Karpas-422 (cell line): Measurements from ENCODE around the gene PFKFB4. TPM values are rescaled to one million over a fixed set of nuclear protein-coding genes. Genes with fewer than 3 reads are reported as not detected.

Experiments used
- DNase-seq: peaks from one replicate; pipeline ENCODE4 v3.0.0-alpha.2; 2015
- H2AFZ ChIP-seq: fragments of 200-600 bp; sonication (generic); 2 replicates; pipeline ENCODE4 v1.6.1; 2014; ENCODE audit warnings: antibody characterized with exemption, low read length, mixed read lengths
- H3K27ac ChIP-seq: fragments of 200-600 bp; sonication (generic); 2 replicates; pipeline ENCODE4 v1.5.1; 2014; ENCODE audit warnings: mild to moderate bottlenecking, low read length, moderate library complexity
- H3K27me3 ChIP-seq: fragments of 200-600 bp; sonication (generic); 2 replicates; pipeline ENCODE4 v1.6.1; 2014; ENCODE audit warnings: low read length, mixed read lengths
- H3K36me3 ChIP-seq: fragments of 200-600 bp; sonication (generic); 2 replicates; pipeline ENCODE4 v1.6.1; 2014; ENCODE audit warnings: low read length, mixed read lengths; ENCODE audit not compliant: insufficient read depth
- H3K4me1 ChIP-seq: fragments of 200-600 bp; sonication (generic); 2 replicates; pipeline ENCODE4 v1.6.1; 2014; ENCODE audit warnings: mild to moderate bottlenecking, low read length, mixed read lengths
- H3K4me2 ChIP-seq: fragments of 200-600 bp; sonication (generic); 2 replicates; pipeline ENCODE4 v1.6.1; 2014; ENCODE audit warnings: low read length, low read depth, mild to moderate bottlenecking; ENCODE audit not compliant: poor library complexity, severe bottlenecking
- H3K4me3 ChIP-seq: fragments of 200-600 bp; sonication (generic); 2 replicates; pipeline ENCODE4 v1.5.1; 2014; ENCODE audit warnings: mild to moderate bottlenecking, antibody characterized with exemption, low read length, mixed read lengths
- H3K79me2 ChIP-seq: fragments of 200-600 bp; sonication (generic); 2 replicates; pipeline ENCODE4 v1.6.1; 2014; ENCODE audit warnings: mild to moderate bottlenecking, low read length, mixed read lengths
- H3K9ac ChIP-seq: fragments of 200-600 bp; sonication (generic); 2 replicates; pipeline ENCODE4 v1.6.0; 2014; ENCODE audit warnings: low read length
- H3K9me2 ChIP-seq: fragments of 200-600 bp; sonication (generic), shearing (Covaris generic); replicated peaks from 2 replicates; pipeline ENCODE4 v1.6.0; 2014; ENCODE audit warnings: mild to moderate bottlenecking, low read length, moderate library complexity; ENCODE audit not compliant: insufficient read depth
- H3K9me3 ChIP-seq: fragments of 300-700, 200-600 bp; sonication (generic); 2 replicates; pipeline ENCODE4 v1.6.1; 2014; ENCODE audit warnings: low read length, mixed read lengths
- H4K20me1 ChIP-seq: fragments of 200-600 bp; sonication (generic); 2 replicates; pipeline ENCODE4 v1.6.1; 2014; ENCODE audit warnings: mild to moderate bottlenecking, antibody characterized with exemption, low read length, low read depth; ENCODE audit not compliant: insufficient read depth
- total RNA-seq: library from RNA; depleted of rRNA; stranded (reverse); fragments of >200 nt; shearing (Covaris generic); gene quantifications from 2 replicates; pipeline ENCODE4 v1.2.3, GENCODE V29; 2014; ENCODE audit warnings: low replicate concordance

The PFKFB4 gene
- total RNA-seq, 1 experiment from 2014 or later: 55.2 TPM

DNA sequence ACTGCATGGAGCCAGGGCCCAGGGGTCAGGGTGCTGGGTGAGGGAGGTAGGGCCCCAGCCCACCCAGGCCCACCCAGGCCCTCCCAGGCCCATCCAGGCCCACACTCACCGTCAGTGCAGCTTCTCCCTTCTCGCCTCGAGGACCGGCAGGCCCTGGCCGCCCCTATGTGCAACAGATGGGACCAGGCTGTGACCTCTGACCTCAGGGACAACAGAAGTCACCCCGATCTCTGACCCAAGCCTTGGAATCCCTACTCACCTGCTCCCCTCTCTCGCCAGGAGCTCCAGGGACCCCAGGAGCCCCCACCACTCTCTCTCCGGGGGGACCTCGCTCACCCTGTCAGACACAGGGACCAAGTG lies 9.8 kb upstream of the PFKFB4 start:
- Histone ChIP-seq H3K9me2 (no peaks in the 10 kb centered on the region), H3K27me3 (no peaks in the 10 kb centered on the region), H3K4me2 (no peak overlapping the region), H3K9ac (no peak overlapping the region), H3K79me2 (no peaks in the 10 kb centered on the region), H3K4me3 (no peak overlapping the region), H2AFZ (no peak overlapping the region), H3K36me3 (no peaks in the 10 kb centered on the region), H4K20me1 (no peaks in the 10 kb centered on the region), H3K27ac (no peak overlapping the region), H3K4me1 (peaks cover 10% of the 10 kb centered on the region), H3K9me3 (no peaks in the 10 kb centered on the region)
- no peak for DNase-seq

DNA sequence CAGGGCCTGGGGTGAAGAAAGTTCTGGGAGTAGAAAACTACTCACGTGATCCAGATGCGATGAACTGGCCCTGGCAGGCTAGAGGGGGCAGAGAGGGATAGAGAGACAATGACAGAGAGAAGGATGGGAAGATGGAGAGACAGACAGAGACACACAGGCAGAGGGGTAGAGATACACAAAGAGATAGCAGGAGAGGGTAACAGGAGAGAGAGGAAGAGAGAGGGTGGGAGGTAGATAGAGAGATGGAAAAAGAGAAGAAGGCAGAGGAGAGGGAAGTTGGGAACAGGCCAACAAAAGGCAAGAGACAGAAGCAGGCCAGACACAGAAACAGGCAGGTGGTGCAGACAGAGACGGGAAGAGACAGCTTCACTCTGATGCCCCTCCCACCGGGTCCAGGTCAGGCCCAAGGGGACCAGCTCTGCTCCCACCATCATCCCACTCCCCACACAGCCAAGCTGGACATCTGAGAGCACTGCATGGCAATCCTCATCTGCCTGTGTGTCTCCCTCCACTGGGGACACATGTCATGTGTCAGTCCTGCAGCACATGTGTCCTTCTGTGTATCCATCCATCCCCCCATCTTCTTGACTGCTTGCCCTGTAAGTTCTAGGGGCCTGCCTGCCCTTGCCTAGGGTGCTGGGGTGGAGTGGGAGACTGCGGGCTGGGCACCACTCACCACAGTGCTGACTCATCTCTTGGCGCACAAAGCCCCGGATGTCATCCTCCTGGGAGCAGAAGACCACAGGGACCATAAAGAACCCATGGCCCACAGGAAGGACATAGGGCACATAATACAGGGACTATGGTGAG lies 9.2 kb upstream of the PFKFB4 start:
- H3K4me1 ChIP-seq: peaks cover 12% of the 10 kb centered on the region
- no peak overlapping the region for H3K4me3 ChIP-seq
- peak; percentile 55 for DNase-seq
- H3K9me2 ChIP-seq: no peaks in the 10 kb centered on the region
- no peaks in the 10 kb centered on the region for H3K9me3 ChIP-seq
- H3K36me3 ChIP-seq: no peaks in the 10 kb centered on the region
- no peaks in the 10 kb centered on the region for H4K20me1 ChIP-seq
- H3K4me2 ChIP-seq: no peak overlapping the region
- H3K27me3 ChIP-seq: no peaks in the 10 kb centered on the region
- H3K9ac ChIP-seq: peak overlapping the region; percentile 30; the same call in 1 of the 2 replicates
- no peaks in the 10 kb centered on the region for H3K79me2 ChIP-seq
- H2AFZ ChIP-seq: no peak overlapping the region
- H3K27ac ChIP-seq: no peak overlapping the region

DNA sequence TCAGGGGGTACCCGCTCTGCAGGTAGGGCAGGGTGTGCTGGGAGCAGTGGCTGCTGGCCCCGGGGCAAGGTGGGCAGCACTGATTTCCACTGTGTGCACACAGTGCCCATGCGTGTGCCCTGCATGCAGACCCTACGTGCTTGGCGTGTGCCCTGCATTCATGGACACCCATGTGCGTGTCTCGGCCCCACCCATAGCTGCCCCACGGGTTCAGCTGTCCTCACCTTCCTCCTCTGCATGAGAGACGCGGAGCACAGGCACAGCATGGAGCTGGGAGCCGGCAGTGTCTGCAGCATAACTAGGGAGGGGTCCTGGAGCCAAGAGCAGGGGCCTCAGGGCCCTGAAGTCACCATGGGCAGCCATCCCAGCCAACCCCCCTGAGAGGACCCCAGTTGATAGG lies 8.6 kb upstream of the PFKFB4 start:
- no peak overlapping the region for H2AFZ ChIP-seq
- H3K36me3 ChIP-seq: no peaks in the 10 kb centered on the region
- H3K27ac ChIP-seq: no peak overlapping the region
- no peak overlapping the region for H3K9ac ChIP-seq
- H3K9me2 ChIP-seq: no peaks in the 10 kb centered on the region
- H3K4me1 ChIP-seq: peaks cover 18% of the 10 kb centered on the region
- no peak overlapping the region for H3K4me3 ChIP-seq
- H3K27me3 ChIP-seq: no peaks in the 10 kb centered on the region
- no peaks in the 10 kb centered on the region for H3K9me3 ChIP-seq
- DNase-seq: no peak
- H4K20me1 ChIP-seq: no peaks in the 10 kb centered on the region
- H3K4me2 ChIP-seq: no peak overlapping the region
- H3K79me2 ChIP-seq: no peaks in the 10 kb centered on the region

DNA sequence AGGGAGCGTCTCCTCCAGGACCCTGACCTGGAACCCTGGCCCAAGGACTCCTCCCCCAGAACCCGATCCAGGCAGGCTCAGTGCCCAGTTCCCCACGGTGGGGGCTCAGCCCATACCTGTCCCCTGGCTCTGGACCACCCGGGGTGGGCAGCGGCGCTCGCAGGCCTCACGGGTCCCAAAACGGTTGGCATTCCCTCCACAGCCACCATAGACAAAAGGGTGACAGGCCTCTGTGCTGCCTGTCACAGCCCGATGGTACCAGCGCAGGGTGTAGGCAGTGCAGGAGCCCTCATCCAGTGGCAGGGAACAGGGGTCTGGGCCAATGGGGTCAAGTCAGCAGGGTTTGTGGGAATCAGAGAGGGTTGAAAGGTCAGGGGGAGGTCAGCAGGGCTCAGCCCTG lies 8.1 kb upstream of the PFKFB4 start:
- Histone ChIP-seq H3K9ac (no peak overlapping the region), H3K9me2 (no peaks in the 10 kb centered on the region), H3K4me3 (no peak overlapping the region), H3K27ac (no peak overlapping the region), H3K79me2 (no peaks in the 10 kb centered on the region), H3K27me3 (no peaks in the 10 kb centered on the region), H2AFZ (no peak overlapping the region), H3K4me1 (peaks cover 22% of the 10 kb centered on the region), H4K20me1 (no peaks in the 10 kb centered on the region), H3K4me2 (no peak overlapping the region), H3K9me3 (no peaks in the 10 kb centered on the region), H3K36me3 (no peaks in the 10 kb centered on the region)
- no peak for DNase-seq

DNA sequence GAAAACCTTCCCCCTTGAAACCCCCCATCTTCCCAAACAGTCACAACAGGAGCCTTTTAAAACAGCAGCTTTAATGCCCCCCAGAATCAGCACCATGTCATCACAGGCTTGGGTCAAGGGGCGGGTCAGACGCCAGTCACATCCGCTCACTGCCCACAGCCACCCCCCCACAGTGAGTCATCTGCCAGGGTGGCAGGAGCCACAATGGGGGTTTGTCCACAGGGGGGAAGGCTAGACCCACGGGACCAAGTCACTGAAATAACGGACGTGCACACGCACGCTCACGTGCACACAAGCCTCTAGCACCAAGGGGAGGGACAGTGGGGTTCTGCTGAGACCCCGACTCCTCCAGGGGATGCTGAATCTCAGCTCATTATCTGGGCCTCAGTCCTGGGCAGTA lies 7.4 kb upstream of the PFKFB4 start:
- no peak overlapping the region for H3K4me2 ChIP-seq
- H3K4me1 ChIP-seq: peaks cover 22% of the 10 kb centered on the region
- H3K4me3 ChIP-seq: no peak overlapping the region
- H3K9me2 ChIP-seq: no peaks in the 10 kb centered on the region
- H3K27ac ChIP-seq: no peak overlapping the region
- no peaks in the 10 kb centered on the region for H3K27me3 ChIP-seq
- H2AFZ ChIP-seq: no peak overlapping the region
- H3K9me3 ChIP-seq: no peaks in the 10 kb centered on the region
- no peaks in the 10 kb centered on the region for H3K36me3 ChIP-seq
- H3K79me2 ChIP-seq: no peaks in the 10 kb centered on the region
- H3K9ac ChIP-seq: no peak overlapping the region
- H4K20me1 ChIP-seq: no peaks in the 10 kb centered on the region
- no peak for DNase-seq

DNA sequence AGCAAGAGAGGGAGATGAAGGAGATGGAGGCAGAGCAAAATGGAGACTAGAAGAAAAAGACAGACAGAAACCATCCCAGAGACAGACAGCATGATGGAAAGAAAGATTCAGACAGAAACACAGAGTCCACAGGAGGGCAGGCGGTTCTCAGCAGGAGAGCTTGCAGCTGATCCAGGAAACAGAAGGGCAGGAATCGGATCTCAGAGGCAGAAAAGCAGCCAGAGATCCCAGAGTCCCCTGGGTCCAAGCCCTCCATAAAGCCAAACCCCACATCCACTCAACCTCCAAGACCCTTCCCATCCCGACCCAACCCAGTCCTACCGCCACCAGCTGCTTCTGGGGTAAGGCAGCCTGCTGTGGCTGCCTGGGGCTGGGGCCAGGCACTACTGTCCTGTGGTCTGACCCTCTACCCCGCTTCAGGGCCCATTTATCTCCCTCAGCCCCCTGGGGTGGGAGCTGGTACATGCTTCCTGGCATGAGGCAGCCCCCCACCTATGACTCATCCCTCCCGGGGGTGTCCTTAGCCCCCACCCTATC lies 6.8 kb upstream of the PFKFB4 start, which contains the start of gene UCN2:
UCN2 (minus strand) TSS at position 400 of the 537 bp plus-strand sequence. CDS start 657 bp downstream, outside the sequence.
- H3K79me2 ChIP-seq: no peaks in the 10 kb centered on the region
- H3K9ac ChIP-seq: no peak within 1 kb of the TSS
- H3K4me3 ChIP-seq: no peak within 1 kb of the TSS
- H3K4me1 ChIP-seq: peaks cover 25% of the 10 kb centered on the region
- H3K36me3 ChIP-seq: no peaks in the 10 kb centered on the region
- no peaks in the 10 kb centered on the region for H3K9me3 ChIP-seq
- H4K20me1 ChIP-seq: no peaks in the 10 kb centered on the region
- no peak within 1 kb of the TSS for H2AFZ ChIP-seq
- no peak for DNase-seq
- H3K27me3 ChIP-seq: no peaks in the 10 kb centered on the region
- H3K9me2 ChIP-seq: no peaks in the 10 kb centered on the region
- H3K27ac ChIP-seq: no peak within 1 kb of the TSS
- no peak within 1 kb of the TSS for H3K4me2 ChIP-seq

DNA sequence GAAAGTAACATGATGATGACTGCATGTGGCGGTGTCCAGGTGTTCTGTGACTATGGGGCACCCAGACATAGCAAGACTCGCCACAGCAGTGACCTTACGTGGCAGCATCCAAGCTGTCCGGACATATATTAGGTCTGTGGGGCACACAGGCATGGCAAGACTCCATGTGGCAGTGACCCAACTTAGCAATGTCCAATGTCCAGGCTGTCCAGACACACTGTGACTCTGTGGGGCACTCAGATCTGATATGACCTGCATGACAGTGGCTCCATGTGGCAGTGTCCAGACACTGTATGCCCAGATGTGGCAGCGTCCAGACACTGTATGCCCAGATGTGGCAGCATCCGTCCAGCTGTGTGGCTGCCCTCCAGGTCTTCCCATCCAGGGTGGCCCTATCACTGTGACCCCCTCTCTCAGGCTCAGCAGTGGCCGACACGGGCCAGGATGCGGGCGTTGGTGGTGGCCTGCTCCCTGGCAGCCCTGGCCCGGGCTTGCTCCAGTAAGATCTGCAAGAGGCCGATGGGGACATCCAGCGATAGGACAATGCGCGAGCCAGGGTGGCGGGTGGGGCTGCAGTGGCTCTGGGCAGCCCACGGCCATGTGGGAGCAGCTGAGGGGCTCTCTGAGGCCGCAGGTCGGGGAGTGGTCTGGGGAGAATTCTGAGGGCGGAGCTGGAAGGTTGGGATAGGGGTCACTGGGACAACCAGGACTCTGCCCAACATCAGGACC lies 5.9 kb upstream of the PFKFB4 start:
- no peak for DNase-seq
- H3K9me2 ChIP-seq: no peaks in the 10 kb centered on the region
- no peak overlapping the region for H3K4me2 ChIP-seq
- no peak overlapping the region for H3K9ac ChIP-seq
- no peaks in the 10 kb centered on the region for H3K36me3 ChIP-seq
- H3K9me3 ChIP-seq: no peaks in the 10 kb centered on the region
- H2AFZ ChIP-seq: no peak overlapping the region
- no peaks in the 10 kb centered on the region for H3K27me3 ChIP-seq
- H3K27ac ChIP-seq: no peak overlapping the region
- peaks cover 34% of the 10 kb centered on the region for H3K4me1 ChIP-seq
- H3K4me3 ChIP-seq: no peak overlapping the region
- no peaks in the 10 kb centered on the region for H4K20me1 ChIP-seq
- H3K79me2 ChIP-seq: no peaks in the 10 kb centered on the region

DNA sequence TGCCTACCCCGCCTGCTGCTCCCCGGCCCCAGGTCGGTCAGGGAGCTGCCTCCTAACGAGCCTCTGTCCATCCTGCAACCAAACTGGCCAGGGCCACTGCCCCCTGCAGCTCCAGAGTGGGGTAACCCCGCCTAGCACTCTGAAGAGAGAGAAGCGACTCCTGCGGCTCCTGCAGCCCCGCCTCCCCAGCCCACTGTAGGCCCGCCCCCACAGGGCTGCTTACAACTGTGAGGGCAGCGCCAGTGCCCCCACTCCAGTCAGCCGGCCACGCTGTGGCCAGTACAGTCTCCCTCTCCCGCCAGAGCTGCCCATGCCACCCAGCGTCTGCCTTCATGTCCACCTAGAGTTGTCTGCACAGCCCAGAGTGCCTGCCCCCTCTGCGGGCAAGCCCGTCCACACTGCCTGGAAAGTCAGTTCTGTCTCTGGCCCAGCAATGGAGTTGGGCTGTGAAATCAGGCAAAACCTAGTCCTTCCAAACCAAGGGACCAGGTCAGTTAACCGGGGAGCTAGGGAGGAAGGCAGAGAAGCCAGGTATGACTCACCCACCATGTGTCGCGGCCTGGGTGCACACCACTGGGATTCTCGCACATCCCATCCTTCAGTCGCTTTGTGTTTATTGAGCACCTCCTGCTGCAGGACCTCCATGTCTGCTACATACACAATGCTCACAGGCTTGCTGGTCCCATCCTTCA lies 4.6 kb upstream of the PFKFB4 start:
- no peaks in the 10 kb centered on the region for H3K36me3 ChIP-seq
- no peak overlapping the region for H3K27ac ChIP-seq
- H3K27me3 ChIP-seq: no peaks in the 10 kb centered on the region
- H3K4me1 ChIP-seq: peaks cover 39% of the 10 kb centered on the region
- no peak overlapping the region for H3K4me3 ChIP-seq
- H3K9ac ChIP-seq: no peak overlapping the region
- H3K4me2 ChIP-seq: no peak overlapping the region
- H2AFZ ChIP-seq: no peak overlapping the region
- no peaks in the 10 kb centered on the region for H3K9me3 ChIP-seq
- H4K20me1 ChIP-seq: no peaks in the 10 kb centered on the region
- no peaks in the 10 kb centered on the region; the same call in 1 of the 2 replicates for H3K79me2 ChIP-seq
- H3K9me2 ChIP-seq: no peaks in the 10 kb centered on the region
- peak; percentile 60 for DNase-seq
